Ammon's horn (tissue), 1 donor: ENCODE measurements around the gene ZP3.
A peak's percentile ranks its signal among the peaks of the same experiment; 100 is the strongest.
"Not testable (repeated sequence)": the region's sequence is repeated elsewhere in the genome, so short reads cannot be mapped to it uniquely, and the experiment has no call there.

ENCODE experiments used
- DNase-seq: peaks from one replicate; pipeline ENCODE4 v3.0.0-alpha.2; 2016; ENCODE audit warnings: low spot score

Gene ZP3

DNA sequence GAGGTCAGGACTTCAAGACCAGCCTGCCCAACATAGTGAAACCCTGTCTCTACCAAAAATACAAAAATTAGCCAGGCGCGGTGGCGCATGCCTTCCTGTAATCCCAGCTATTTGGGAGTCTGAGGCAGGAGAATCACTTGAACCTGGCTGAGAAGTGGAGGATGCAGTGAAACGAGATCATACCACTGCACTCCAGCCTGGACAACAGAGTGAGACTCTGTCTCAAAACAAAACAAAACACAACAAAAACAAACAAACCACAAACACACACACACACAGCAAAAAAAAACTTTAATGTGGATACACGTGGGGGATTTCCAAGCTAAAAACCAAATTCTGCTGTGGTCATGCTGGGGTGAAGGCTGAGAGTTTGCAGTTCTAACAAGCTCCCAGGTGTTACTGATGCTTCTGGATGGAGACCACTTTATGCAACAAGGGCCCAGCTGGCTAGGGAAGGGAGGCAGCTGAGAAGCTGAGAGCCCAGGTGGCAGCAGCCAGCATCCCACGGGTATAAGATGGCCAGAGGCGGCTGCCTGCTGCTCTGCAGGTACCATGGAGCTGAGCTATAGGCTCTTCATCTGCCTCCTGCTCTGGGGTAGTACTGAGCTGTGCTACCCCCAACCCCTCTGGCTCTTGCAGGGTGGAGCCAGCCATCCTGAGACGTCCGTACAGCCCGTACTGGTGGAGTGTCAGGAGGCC is at the start of gene ZP3:
TSS of gene ZP3 (plus strand) at position 538 of the 699 bp plus-strand sequence. CDS start at position 553, 15 bp downstream.
- DNase-seq = no peak

DNA sequence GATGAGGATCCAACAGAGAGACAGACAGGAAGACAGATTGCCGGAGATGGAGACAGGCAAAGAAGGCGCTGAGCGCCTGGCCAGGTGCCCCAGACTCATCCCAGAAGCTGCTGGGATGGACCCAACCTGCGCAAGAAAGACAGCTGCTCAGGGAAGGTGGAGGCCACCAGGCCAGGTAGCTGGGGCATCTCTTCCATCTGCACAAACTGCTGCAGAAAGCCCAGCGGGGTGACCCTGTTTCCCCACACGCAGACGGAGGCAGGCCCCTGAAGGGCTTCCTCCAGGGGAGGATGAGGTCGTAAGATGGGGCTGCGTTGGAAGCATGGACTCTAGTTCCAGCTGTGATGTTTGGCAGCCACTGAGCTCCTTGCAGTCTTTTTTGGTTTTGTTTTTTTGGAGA is 49.5 kb upstream of the ZP3 start:
- DNase-seq = no peak

DNA sequence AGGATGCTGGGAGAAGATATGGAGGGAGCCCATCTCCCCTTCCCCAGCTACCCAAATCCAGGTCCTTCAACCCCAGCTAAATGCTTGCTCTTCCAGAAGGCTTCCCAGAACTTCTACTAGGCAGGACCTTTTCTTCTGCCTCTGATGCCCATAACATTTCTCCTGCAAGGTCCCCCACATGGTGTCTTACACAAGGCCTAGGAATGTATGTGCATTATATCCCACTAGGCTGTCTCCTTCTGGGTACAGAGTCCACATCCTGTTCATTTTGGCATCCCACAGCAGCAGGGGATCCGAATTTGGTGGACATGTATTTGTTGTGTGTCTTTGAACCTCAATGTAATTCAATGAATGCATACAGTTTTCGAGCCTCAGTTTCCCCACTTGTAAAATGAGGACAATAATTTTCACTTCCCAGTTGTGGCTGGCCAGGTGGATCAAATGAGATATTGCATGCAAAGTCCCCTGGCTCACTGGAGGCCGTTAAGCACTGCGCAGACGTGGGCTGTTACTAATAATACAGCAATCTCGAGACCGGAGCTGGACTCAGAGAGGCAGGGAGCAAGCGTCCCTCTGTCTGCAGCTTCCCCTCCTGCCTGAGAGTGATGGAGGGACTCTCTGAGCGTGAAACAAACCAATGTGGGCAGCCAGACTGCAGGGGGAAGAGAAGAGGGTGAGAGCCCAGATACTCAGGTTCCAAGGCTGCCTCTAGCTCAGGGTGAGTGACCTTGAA is 47.4 kb upstream of the ZP3 start:
- DNase-seq = no peak

DNA sequence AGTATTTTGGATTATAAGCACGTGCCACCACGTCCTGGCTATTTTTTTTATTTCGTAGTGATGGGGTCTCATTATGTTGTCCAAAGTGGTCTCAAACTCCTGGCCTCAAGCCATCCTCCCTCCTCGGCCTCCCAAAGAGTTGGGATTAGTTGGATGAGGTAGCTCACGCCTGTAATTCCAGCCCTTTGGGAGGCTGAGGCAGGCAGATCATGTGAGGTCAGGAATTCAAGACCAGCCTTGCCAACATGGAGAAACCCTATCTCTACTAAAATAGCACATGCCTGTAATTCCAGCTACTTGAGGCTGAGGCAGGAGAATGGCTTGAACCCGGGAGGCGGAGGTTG is 44.2 kb upstream of the ZP3 start:
- no peak for DNase-seq

DNA sequence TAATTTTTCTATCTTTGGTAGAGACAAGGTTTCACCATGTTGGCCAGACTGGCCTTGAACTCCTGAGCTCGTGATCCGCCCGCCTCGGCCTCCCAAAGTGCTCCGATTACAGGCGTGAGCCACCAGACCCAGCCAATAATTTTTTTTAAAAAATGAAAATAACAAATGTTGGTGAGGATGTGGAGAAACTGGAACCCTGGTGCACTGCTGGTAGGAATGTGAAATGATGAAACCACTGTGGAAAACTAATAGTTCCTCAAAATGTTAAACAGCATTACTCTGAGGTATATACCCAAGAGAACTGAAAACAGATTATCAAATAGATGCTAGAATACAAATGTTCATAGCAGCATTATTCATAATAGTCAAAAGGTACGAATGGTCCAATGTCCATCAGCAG is 42.9 kb upstream of the ZP3 start:
- no peak for DNase-seq

DNA sequence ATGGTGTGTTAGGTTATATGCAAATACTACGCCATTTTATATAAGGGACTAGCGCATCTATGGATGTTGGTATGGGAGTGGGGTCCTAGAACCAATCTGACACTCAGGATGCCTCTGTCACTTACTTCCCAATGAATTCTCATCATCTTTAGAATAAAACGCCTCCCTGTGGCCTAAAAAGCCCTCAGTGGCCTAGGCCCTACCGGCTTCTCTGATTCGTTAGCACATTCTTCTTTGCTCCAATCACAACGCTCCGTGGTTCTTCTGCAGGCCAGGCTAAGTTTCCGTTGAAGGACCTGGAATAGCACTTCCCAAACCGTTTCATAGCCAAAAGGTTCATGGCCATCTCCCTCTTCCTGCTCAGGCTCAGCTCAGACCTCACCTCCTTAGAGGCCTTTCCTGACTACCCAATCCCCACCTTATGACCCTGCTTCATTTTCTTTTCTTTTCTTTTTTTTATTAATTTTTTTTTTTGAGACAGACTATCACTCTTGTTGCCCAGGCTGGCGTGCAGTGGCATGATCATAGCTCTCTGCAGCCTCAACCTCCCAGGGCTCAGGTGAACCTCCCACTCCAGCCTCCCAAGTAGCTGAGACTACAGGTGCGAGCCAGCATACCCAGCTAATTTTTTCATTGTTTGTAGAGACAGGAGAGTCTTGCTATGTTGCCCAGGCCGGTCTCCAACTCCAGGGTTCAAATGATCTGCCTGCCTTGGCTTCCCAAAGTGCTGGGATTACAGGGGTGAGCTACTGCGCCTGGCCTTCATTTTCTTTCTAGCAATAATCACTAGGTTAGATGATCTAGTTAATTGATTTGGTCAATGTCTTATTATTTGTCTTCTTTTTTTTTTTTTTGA is 41.4 kb upstream of the ZP3 start:
- DNase-seq = no peak

DNA sequence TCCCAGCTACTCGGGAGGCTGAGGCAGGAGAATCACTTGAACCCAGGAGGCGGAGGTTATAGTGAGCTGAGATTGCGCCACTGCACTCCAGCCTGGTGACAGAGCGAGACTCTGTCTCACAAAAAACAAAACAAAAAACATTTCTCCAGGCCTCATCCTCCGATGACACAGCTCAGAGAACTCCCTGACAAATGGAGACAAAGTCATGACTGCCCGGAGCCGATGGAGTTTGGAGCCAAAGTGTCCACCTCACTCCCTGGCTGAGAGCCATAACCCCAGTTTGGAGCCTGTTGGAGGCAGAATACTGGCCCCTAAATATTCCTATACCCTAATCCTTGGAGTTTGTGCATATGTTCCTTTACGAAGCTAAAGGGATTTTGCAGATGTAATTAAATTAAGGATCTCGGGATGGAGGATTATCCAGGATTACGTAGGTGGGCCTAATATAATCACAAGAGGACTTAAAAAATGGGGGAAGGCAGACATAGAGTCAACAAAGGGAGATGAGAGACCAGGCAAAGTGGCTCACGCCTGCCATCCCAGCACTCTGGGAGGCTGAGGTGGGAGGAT is 38.0 kb upstream of the ZP3 start:
- DNase-seq = no peak

DNA sequence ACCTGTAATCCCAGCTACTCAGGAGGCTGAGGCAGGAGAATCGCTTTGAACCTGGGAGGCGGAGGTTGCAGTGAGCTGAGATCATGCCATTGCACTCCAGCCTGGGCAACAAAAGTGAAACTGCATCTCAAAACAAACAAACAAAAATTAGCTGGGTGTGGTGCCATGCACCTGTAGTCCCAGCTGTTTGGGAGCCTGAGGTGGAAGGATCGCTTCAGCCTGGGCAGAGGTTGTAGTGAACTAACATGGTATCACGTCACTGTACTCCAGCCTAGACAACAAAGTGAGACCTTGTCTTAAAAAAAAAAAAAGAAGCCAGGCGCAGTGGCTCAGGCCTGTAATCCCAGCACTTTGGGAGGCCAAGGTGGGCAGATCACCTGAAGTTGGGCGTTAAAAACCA is 37.0 kb upstream of the ZP3 start:
- DNase-seq = not testable (repeated sequence)

DNA sequence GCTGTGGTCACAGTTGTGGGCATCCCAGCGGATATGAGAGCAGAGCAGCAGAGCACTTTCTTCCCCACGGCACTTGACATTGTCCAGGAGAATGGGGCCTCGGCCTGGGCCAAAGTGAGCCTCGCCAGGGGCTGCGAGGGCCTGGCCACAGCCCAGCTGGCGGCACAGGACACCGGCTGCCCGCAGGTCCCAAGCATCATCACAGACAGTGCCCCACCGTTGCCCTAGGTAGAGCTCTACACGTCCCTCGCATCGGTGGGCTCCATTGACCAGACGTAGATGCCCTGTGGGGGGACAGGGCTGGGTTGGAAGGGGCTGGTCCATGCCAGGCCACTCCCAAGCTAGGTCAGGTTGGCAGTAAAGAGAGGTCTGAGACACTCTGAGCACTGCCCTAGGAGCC is 34.7 kb upstream of the ZP3 start:
- DNase-seq = no peak

DNA sequence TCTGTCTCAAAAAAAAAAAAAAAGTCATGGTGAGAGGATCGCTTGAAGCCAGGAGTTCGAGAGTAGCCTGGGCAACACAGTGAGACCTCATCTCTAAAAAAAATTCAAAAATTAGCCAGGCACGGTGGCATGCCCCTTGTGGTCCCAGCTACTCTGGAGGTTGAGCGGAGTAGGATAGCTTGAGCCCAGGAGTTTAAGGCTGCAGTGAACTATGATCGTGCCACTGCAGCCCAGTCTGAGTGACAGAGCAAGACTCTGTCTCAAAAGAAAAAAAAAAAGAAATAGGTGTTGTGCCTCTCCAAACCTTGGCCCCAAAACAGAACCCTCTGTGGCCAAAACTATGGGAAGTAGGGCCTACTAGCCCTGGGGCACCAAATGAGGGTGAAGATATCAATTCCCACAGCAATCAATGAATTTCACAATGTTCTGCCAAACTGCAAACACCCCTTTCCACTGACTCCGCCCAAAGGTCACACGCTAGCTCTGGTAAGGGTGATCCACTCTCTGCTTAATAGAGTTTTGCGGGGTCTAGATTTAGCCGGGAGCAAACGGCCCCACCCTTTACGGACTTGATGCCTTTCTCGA is 32.1 kb upstream of the ZP3 start:
- DNase-seq = no peak

DNA sequence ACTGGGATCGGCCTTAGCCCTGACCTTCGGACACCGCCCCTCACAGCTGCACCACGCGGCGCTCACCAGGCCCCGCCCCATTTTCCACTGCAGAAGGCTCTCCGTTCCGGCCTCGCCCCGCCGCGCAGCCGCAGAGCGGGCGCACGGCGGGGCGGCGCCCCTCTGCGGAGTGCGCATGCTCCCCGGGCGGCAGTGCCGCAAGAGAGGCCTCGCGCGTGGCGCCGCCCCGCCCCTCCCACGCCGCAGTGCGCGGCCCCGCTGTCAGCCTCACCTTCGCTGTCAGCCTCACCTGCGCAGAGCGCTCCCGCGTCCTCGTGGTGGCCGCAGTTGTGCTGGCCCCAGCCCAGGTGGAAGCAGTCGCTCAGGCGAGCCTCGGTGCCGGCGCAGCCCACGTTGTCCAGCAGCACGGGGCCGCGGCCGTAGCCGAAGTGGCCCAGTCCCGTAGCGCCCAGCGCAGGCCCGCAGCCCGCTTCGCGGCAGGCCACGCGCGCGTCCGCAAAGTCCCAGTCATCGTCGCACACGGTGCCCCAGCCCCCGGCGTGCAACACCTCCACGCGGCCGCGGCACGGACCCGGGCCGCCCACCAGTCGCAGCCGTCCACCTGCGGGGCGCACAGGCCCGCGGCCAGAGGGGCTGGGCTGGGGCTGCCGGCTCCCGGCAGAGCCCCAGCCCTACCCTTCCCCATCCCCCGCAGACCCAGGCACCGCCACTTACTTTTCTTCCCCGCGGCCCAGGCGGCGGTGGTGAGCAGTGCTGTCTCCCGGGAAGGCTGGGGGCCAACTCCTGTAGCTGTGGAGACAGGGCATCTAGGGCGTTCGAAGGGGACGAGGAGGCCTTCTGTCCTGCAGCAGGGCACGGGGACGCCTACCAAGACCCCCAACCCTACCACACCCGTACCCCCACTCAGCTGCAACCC is 31.4 kb upstream of the ZP3 start:
- peak; percentile 94 for DNase-seq

DNA sequence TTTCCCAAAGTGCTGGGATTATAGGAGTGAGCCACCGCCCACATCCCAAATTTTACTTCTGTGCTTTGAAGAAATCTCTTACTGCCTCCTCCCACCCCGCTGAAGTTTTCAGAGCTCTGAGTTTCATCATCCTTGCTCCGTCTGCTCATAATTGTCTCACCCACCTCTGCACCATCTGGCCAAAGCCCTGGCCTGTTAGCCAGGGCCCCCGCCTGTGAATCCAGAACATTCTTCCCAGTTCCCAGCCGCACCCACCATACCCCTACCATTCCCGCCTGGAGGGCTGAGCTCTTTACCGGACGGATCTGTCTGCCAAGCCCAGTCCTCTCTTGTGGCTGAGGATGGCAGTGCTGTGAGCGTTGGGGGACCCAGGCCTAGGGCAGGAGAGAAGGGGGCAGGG is 29.8 kb upstream of the ZP3 start:
- no peak for DNase-seq

DNA sequence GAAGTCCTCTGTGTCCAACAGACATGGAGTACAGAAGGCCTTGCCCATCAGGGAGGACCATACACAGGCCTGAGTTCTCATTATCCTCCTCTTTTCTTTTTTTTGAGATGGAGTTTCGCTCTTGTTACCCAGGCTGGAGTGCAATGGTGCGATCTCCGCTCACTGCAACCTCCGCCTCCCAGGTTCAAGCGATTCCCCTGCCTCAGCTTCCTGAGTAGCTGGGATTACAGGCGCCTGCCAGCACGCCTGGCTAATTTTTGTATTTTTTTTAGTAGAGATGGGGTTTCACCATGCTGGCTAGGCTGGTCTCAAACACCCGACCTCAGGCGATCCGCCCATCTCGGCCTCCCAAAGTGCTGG is 29.2 kb upstream of the ZP3 start:
- DNase-seq = not testable (repeated sequence)

DNA sequence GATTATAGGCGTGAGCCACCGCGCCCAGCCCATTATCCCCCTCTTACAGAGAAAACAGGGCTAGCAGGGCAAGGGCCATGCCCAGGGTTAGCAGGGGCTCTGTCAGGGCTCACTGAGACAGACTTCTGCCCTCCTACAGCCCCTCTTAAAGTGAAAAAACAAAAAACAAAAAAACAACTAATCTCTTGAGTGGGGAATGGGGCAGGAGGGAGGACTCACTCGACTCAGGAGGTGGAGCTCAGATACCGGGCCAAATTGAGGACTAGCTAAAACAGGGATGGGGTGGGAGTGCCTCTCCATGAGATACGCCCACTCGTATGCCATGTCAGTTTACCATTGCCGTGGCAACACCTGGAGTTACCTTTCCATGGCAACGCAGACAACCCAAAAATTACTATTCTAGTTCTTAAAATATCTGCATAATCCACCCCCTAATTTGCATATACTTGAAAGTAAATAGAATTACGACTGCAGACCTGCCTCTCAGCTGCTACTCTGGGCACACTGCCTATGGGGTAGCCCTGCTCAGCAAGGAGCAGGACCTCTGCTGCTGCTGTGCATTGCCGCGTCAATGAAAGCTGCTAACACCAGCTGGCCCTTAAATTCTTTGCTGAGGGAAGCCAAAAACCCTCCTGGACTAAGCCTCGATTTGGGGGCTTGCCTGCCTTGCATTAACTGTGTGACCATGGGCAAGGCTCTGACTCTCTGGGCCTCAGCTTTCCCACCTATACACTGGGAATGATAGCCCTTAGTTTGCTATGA is 28.6 kb upstream of the ZP3 start:
- DNase-seq = peak; percentile 59

DNA sequence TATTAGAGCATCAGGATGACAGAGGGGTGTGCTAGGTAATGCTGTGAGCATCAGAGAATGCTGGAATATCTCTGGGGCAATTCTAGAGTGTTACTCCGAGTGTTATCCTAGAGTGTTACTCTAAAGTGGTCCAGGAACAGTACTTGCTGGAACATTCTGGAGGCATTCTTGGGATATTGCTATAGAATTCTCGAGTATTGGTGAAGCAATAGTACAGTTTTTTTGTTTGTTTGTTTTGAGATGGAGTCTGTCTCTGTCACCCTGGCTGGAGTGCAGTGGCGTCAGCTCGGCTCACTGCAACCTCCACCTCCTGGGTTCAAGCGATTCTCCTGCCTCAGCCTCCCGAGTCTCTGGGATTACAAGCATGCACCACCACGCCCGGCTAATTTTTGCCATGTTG is 27.9 kb upstream of the ZP3 start:
- DNase-seq = no peak

DNA sequence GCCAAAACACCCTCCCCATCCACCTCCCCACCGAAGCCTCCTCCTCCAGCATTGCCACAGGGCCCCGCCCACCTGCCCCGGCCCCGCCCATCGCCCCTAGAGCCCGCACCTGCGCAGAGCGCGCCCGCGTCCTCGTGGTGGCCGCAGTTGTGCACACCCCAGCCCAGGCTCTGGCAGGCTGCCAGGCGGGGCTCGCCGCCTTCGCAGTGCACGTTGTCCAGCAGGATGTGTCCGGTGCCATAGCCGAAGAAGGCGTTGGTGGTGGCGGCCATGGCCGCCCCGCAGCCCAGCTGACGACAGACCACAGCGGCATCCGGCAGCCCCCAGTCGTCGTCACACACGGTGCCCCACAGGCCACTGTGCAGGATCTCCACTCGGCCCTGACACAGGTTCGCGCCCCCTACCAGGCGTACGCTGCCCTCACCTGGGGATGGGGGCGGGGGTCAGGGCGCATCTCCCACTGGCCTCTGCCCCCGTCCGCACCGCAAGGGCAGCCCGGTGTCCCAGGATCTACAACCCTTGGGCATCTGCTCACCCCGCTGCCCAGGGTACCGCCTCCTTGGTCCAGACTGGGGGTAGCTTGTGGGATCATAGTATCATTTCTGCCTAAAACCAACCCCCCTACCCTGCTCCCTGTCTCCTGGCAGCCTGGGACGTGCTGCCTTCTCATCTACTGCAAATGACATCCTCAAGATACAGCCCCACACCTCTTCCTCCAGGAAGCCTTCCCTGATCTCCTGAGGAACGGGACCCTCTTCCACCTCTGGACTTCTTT is 27.2 kb upstream of the ZP3 start:
- peak; percentile 70 for DNase-seq

DNA sequence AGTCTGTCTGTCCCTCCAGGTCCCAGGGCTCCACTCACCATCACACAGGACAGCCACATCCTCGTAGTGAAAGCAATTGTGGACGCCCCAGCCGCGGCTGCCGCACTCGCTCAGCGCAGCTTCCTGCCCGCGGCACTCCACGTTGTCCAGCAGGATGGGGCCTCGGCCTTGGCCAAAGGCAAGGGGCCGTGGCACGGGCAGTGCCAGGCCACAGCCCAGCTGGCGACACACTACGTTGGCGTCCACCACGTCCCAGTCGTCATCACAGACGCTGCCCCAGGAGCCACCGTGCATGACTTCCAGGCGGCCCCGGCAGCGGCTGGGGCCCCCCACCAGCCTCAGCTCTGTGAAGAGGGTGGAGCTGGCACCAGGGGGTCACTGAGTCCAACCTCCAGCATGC is 24.5 kb upstream of the ZP3 start:
- DNase-seq = no peak

DNA sequence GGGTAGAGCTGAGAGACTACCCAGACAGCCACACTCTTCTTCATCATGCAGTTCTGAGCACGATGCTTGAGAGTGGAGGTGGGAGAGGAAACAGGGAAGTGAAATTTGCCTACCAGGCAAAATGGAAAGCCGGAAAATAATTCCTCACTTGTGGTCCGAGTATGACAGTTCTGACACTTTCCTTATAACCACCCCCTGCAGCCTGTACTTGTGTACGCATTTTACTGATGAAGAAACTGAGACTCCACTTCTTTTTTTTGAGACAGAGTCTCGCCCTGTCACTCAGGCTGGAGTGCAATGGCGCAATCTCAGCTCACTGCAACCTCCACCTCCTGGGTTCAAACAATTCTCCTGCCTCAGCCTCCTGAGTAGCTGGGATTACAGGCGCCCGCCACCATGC is 21.7 kb upstream of the ZP3 start:
- not testable (repeated sequence) for DNase-seq

DNA sequence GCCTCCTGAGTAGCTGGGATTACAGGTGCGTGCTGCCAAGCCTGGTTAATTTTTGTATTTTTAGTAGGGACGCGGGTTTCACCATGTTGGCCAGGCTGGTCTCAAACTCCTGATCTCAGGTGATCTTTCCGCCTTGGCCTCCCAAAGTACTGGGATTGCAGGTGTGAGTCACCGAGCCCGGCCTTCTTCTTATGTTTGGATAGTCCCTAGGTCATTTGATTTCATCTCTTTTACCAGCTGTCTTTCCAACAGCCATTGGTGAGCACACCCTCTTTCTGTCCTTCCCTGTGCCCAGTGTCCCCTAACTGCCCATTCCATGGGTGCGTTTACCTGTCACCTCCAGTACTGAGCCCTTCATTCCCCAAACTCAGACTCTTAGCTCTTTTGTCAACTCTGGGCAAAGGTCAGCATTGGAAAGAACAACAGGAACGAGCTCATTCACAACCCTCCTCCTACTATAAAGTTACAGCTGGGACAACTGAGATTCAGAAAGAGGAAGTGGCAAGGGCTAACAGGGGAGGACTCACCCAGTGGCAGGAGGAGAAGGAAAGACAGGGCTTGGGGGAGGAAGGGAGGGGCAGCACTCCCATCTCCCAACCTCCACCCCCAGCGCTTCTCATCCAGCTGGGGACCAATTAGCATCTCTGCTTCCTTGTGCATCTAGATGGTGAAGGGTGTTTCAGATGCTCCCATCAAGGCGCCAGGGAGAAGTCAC is 20.8 kb upstream of the ZP3 start:
- DNase-seq = peak; percentile 63
